K562 (cell line): ENCODE results near the gene SCN5A. TPM values are rescaled to one million over a fixed set of nuclear protein-coding genes. Genes with fewer than 3 reads are reported as not detected.

Source experiments
- ATAC-seq: fragments of 200-7000 bp; cut with Tn5 transposase; 3 replicates; pipeline ENCODE4 v1.9.1; 2020; ENCODE audit warnings: moderate library complexity
- BruUV-seq: library from RNA; stranded (reverse); fragments of 400-500 nt; replicated peaks from 2 replicates; lab custom pipeline; 2021; lab: Mats Ljungman, UMichigan
- CTCF ChIA-PET: fragments of 300-600 bp; formaldehyde crosslinking; extraction: SDS; loops from one replicate; lab custom pipeline; 2021; ENCODE audit warnings: low intra/inter-chr PET ratio; lab: Yijun Ruan, JAX
- POLR2A ChIA-PET: fragments of 300-600, 350-650 bp; sonication (Branson Sonifier 250); formaldehyde crosslinking; extraction: SDS; loops from one replicate; lab custom pipeline; 2021; ENCODE audit warnings: antibody characterized with exemption, inconsistent platforms; lab: Yijun Ruan, JAX
- DNase-seq, 4 experiments: peaks; one replicate each; pipeline versions ENCODE4 v3.0.0 to v3.0.0-alpha.2; 2011 to 2018; ENCODE audit warnings: low spot score in 3 of 4, mixed read lengths in 3 of 4; ENCODE audit errors: extremely low read depth in 1 of 4
- FAIRE-seq: peaks from 2 replicates; lab custom pipeline; 2011; peaks lifted over from hg19 to GRCh38; lab: Jason Lieb, UNC
- H2AFZ ChIP-seq: 2 replicates; pipeline ENCODE4 v1.6.0; 2011; ENCODE audit warnings: low read depth, low read length, control low read depth, inconsistent platforms
- H3K27ac ChIP-seq: fragments of 200-600 bp; 3 replicates; pipeline ENCODE4 v1.8.0; 2011; ENCODE audit warnings: low read depth, mild to moderate bottlenecking, control low read depth, inconsistent platforms, low read length, moderate library complexity, mixed read lengths; ENCODE audit errors: extremely low read depth
- H3K27me3 ChIP-seq, 2 experiments: fragments of 300-600 bp in 1 of 2; 2 replicates in 1 of 2; 3 replicates in 1 of 2; pipeline versions ENCODE4 v1.6.0 to v1.8.0; 2011; ENCODE audit warnings: inconsistent platforms in 2 of 2, low read length in 2 of 2, mild to moderate bottlenecking in 1 of 2, mixed read lengths in 1 of 2, moderate library complexity in 1 of 2; ENCODE audit not compliant: control insufficient read depth in 2 of 2, insufficient read depth in 2 of 2
- H3K36me3 ChIP-seq: fragments of 300-600 bp; 3 replicates; pipeline ENCODE4 v1.8.0; 2011; ENCODE audit warnings: mild to moderate bottlenecking, low read length, inconsistent platforms; ENCODE audit not compliant: control insufficient read depth, insufficient read depth
- H3K4me1 ChIP-seq, 2 experiments: fragments of 200-600 bp in 1 of 2; replicated peaks in 1 of 2; 2 replicates in 1 of 2; 3 replicates in 1 of 2; pipeline versions ENCODE4 v1.5.1 to v1.8.0; 2011; ENCODE audit warnings: inconsistent platforms in 2 of 2, low read length in 2 of 2, mild to moderate bottlenecking in 1 of 2, mixed read lengths in 1 of 2, moderate library complexity in 1 of 2; ENCODE audit not compliant: control insufficient read depth in 2 of 2, insufficient read depth in 2 of 2
- H3K4me2 ChIP-seq: 2 replicates; pipeline ENCODE4 v1.6.1; 2011; ENCODE audit warnings: low read length, control low read depth, inconsistent platforms, mixed read lengths; ENCODE audit not compliant: insufficient read depth
- H3K4me3 ChIP-seq: fragments of 200-600 bp; sonication (generic), shearing (Covaris generic); 2 replicates; pipeline ENCODE4 v1.5.1; 2016; ENCODE audit warnings: control low read depth, inconsistent platforms
- H3K79me2 ChIP-seq: fragments of 200-600 bp; 3 replicates; pipeline ENCODE4 v1.8.0; 2011; ENCODE audit warnings: low read length, inconsistent platforms; ENCODE audit not compliant: control insufficient read depth, insufficient read depth
- H3K9ac ChIP-seq, 2 experiments: 2 replicates each; pipeline versions ENCODE4 v1.6.0 to v1.6.1; 2011; ENCODE audit warnings: low read depth in 2 of 2, low read length in 2 of 2, control low read depth in 1 of 2, inconsistent platforms in 1 of 2, mild to moderate bottlenecking in 1 of 2, mixed read lengths in 1 of 2; ENCODE audit not compliant: insufficient read depth in 1 of 2
- H3K9me1 ChIP-seq: one replicate; pipeline ENCODE4 v1.6.0; 2011; ENCODE audit warnings: inconsistent platforms, mild to moderate bottlenecking, low read length, moderate library complexity; ENCODE audit not compliant: control insufficient read depth, insufficient read depth
- H3K9me3 ChIP-seq: replicated peaks from 2 replicates; pipeline ENCODE4 v1.5.1; 2011; ENCODE audit warnings: low read depth, low read length, inconsistent platforms; ENCODE audit not compliant: control insufficient read depth, insufficient read depth
- H4K20me1 ChIP-seq: replicated peaks from 2 replicates; pipeline ENCODE4 v1.6.1; 2011; ENCODE audit warnings: low read length, inconsistent platforms, mixed read lengths; ENCODE audit not compliant: control insufficient read depth, insufficient read depth
- KAT2B ChIP-seq: IDR thresholded peaks from one replicate; pipeline ENCODE4 v1.6.1; 2012; ENCODE audit warnings: low read depth, mild to moderate bottlenecking, control low read depth, inconsistent platforms, low read length, moderate library complexity
- KHSRP ChIP-seq: fragments of 450-650 bp; IDR thresholded peaks from 2 replicates; pipeline ENCODE4 v1.6.1; 2017
- RBBP5 ChIP-seq: fragments of 200-600 bp; sonication (generic); IDR thresholded peaks from 2 replicates; pipeline ENCODE4 v1.6.1; 2012; ENCODE audit warnings: borderline replicate concordance, mild to moderate bottlenecking, low read length, control low read depth, inconsistent platforms; ENCODE audit not compliant: insufficient read depth, poor library complexity, severe bottlenecking
- RBM25 ChIP-seq: fragments of 200-400 bp; formaldehyde crosslinking; IDR thresholded peaks from 2 replicates; pipeline ENCODE4 v1.6.1; 2018; ENCODE audit warnings: low read length, low read depth, moderate library complexity; ENCODE audit not compliant: severe bottlenecking
- SMAD1 ChIP-seq: fragments of 150-350 bp; IDR thresholded peaks from 2 replicates; pipeline ENCODE4 v1.6.1; 2014; ENCODE audit warnings: low read length, low read depth; ENCODE audit not compliant: partially characterized antibody
- SRF ChIP-seq, 2 experiments: fragments of 250-450, 450-650 bp in 1 of 2; sonication (Bioruptor Pico) in 1 of 2; sonication (generic) in 1 of 2; formaldehyde crosslinking; IDR thresholded peaks; 2 replicates each; pipeline versions ENCODE4 v1.5.0 to v1.5.1; 2020 to 2022; ENCODE audit warnings: mild to moderate bottlenecking in 1 of 2, missing genetic modification reagents in 1 of 2
- THRA ChIP-seq: fragments of 450-650 bp; IDR thresholded peaks from 2 replicates; pipeline ENCODE4 v1.6.1; 2017; ENCODE audit warnings: mild to moderate bottlenecking, moderate library complexity
- THRB ChIP-seq: fragments of 450-650 bp; formaldehyde crosslinking; conservative IDR thresholded peaks from 2 replicates; pipeline ENCODE4 v1.4.0; 2022; ENCODE audit warnings: mild to moderate bottlenecking, missing genetic modification characterization
- ZFP36 ChIP-seq: fragments of 150-350 bp; IDR thresholded peaks from 2 replicates; pipeline ENCODE4 v1.6.1; 2018; ENCODE audit warnings: low read length, low read depth; ENCODE audit not compliant: partially characterized antibody
- WGBS: fragments of 100-300 bp; shearing (Covaris generic); methylation state at CpG from one replicate; pipeline ENCODE4 v1.1.6; 2016; ENCODE audit warnings: low coverage, mixed read lengths; ENCODE audit not compliant: insufficient coverage; ENCODE audit errors: missing lambda C conversion rate; 5-methylcytosine and 5-hydroxymethylcytosine counted together
- in situ Hi-C: fragments of 300-500 bp; cut with MboI; formaldehyde crosslinking; loops from 4 replicates; pipeline ENCODE4 v1.15.0; 2018; ENCODE audit warnings: inconsistent platforms, mixed read lengths
- intact Hi-C: fragments of 100-400 bp; cut with micrococcal nuclease; formaldehyde crosslinking; loops from 2 replicates; pipeline ENCODE4 v1.14.2; 2022
- polyA plus RNA-seq, 8 experiments: library from polyadenylated mRNA; depleted of rRNA in 4 of 8; stranded (reverse) in 5 of 8; unstranded in 3 of 8; fragments of >200 nt; fragmentation: Nextera tagmentation in 2 of 8; fragmentation: Illumina TruSeq in 1 of 8; extraction: Ambion mirVana in 2 of 8; extraction: Trizol in 1 of 8; gene quantifications; 2 replicates each; pipeline versions ENCODE4 v1.2.1 to v1.2.3, GENCODE V29; 2011 to 2014; ENCODE audit warnings: inconsistent platforms in 1 of 8, missing spikeins in 1 of 8
- total RNA-seq, 7 experiments: library from RNA; depleted of rRNA in 6 of 7; stranded (reverse); fragments of >200 nt in 6 of 7; fragmentation: Illumina TruSeq in 2 of 7; extraction: Trizol in 2 of 7; gene quantifications; 2 replicates each; pipeline versions ENCODE4 v1.2.1 to v1.2.3, GENCODE V29; 2011 to 2021; ENCODE audit warnings: low replicate concordance in 1 of 7

SCN5A gene
- total and polyA plus RNA-seq, 9 of the 15 experiments (the other 6 are each of a cell fraction or from before 2014, with no cell fraction given): 0.07 to 1.4 (median 0.21) TPM; not detected in 2

GRCh38 chr3:38587548-38588131 is 61.8 kb downstream of the SCN5A start (continued):
- TF ChIP-seq RBBP5 (no peak), RBM25 (no peak), SRF (CRISPR knock-in tag; IDR thresholded peaks at IDR 0.05) (no peak), KHSRP (no peak)

GRCh38 chr3:38586546-38587520 is 62.7 kb downstream of the SCN5A start:
- no peaks in the 10 kb centered on the region for H3K9me3 ChIP-seq
- H3K36me3 ChIP-seq: no peaks in the 10 kb centered on the region
- H3K4me2 ChIP-seq: no peak overlapping the region
- no peaks in the 10 kb centered on the region for H3K9me1 ChIP-seq
- ATAC-seq (no peak), DNase-seq (no peak), FAIRE-seq (no peak)
- no peaks in the 10 kb centered on the region for H3K4me1 ChIP-seq
- peaks cover 2 to 49% of the 10 kb centered on the region in 2 experiments; a peak in 3 of 5 replicates for H3K27me3 ChIP-seq
- H2AFZ ChIP-seq: no peak overlapping the region
- POLR2A ChIA-PET: interaction anchor here (0.5 to 1.6 kb wide), 2 partner anchors 12 to 33 kb away, joined by 3 to 4 read pairs; no protein-coding TSS in a partner anchor
- no peaks in the 10 kb centered on the region for H3K79me2 ChIP-seq
- CTCF ChIA-PET: no interaction called here
- H4K20me1 ChIP-seq: no peaks in the 10 kb centered on the region; the same call in 1 of the 2 replicates
- BruUV-seq: no TSS peak
- intact Hi-C loops: no loop called here
- H3K27ac ChIP-seq: no peak overlapping the region
- H3K9ac ChIP-seq: no peak overlapping the region
- no peak overlapping the region for H3K4me3 ChIP-seq
- WGBS: under 1% methylated on average over 14 of the region's 14 CpGs
- in situ Hi-C loops: no loop called here
- TF ChIP-seq THRB (CRISPR knock-in tag): no peak
- TF ChIP-seq THRA: no peak
- no peak for TF ChIP-seq KAT2B
- TF ChIP-seq ZFP36: peak; percentile 54
- TF ChIP-seq SMAD1: no peak
